ENCODE data around the gene SLC9C1.

The SLC9C1 gene

DNA sequence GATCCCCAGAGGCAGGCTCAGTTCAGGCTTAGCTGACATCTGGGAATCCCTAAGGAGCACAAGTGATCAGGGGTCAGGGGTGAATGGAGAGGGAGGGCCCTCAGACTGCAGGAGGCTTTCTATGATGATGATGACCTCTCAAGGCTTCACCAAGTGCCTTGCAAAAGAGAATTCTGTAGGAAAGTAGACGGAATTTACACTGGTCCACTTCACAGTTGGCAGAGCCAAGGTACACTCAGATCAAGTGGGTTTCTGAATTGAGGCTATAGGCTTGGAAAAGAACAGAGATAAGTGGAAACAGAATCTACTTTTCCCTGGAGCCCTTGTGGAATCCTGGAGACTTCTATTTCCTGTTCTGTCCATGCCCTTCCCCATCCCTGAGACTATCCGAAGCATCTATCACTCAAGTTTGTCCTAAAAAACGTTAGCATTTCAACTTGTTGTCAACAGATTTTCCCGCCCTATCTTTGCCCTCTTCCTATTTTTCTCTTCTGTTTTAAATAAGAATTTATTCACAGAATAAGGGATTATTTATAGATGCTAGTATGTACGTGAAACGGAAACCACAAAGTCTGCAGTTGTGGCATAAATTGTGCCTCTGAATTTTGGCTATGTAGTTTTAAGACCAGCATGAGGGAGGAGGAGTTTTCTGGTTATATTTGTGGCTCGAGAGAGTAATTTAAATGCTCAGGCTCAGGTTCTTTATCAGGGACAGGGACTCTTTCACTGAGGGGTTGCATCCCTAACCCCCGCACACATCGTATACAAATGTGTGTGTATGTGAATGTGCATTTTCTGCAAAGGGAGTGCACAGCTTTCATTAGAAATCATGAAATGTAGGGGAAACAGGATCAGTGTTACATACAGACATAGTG, 173.8 kb downstream of the SLC9C1 start:
- no peak overlapping the region for H3K27ac ChIP-seq (ENCODE audit: low read depth, low read length)
- no peak overlapping the region for H3K9ac ChIP-seq (ENCODE audit: low read depth, low read length)
- 0 out of 2 replicates have a peak, but pooled peaks cover 7% of the 10 kb centered on the region for H3K36me3 ChIP-seq (ENCODE audit: control insufficient read depth, insufficient read depth, low read length)
- peaks cover 6% of the 10 kb centered on the region for H3K4me1 ChIP-seq (ENCODE audit: control insufficient read depth, insufficient read depth, low read length)
- no peak overlapping the region for H3K4me3 ChIP-seq (ENCODE audit: low read depth, low read length)
- H3K27me3 ChIP-seq (ENCODE audit: control insufficient read depth, insufficient read depth, low read length), result no peaks in the 10 kb centered on the region
- H3K9me3 ChIP-seq (ENCODE audit: control insufficient read depth, insufficient read depth, low read length), result no peaks in the 10 kb centered on the region

DNA sequence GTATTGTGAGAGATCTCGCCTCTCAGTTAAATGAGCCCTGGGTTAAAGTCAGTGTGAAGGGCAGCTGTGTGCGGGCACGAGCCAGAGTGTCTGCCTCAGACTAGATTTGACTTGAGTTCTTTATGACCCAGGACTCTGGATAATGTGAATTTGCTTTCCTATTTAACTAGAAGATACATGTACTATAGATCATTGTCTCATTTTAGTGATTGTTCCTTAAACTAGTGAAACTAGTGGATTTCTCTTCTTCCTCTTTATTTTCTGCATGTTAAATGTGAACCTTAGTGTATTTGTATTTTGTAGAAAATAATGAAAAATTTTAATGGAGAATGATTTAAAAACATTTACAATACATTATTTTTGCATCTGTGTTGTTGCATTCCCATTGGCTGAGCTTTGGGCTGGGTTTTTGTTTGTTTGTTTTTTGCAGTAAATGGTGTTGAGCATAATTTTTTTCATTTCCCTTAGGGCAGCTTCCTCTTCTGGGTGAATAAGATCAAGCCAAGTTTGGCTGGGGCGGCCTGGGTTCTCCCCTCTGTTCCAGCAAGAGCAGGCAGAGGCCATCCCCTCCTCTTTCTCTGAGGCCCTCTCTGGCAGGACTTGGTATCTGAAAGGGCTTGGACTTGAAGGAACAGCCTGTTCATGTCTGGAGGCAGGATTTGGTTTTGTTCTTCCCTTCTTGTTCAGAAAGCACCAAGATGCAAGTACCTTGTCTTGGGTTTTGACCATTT, 176.0 kb downstream of the SLC9C1 start:
- no peak overlapping the region for H3K4me3 ChIP-seq (ENCODE audit: low read depth, low read length)
- H3K27ac ChIP-seq (ENCODE audit: low read depth, low read length), result no peak overlapping the region
- H3K27me3 ChIP-seq (ENCODE audit: control insufficient read depth, insufficient read depth, low read length), result no peaks in the 10 kb centered on the region
- no peaks in the 10 kb centered on the region for H3K9me3 ChIP-seq (ENCODE audit: control insufficient read depth, insufficient read depth, low read length)
- no peaks in the 10 kb centered on the region for H3K4me1 ChIP-seq (ENCODE audit: control insufficient read depth, insufficient read depth, low read length)
- H3K9ac ChIP-seq (ENCODE audit: low read depth, low read length), result no peak overlapping the region
- H3K36me3 ChIP-seq (ENCODE audit: control insufficient read depth, insufficient read depth, low read length), result peaks cover 17% of the 10 kb centered on the region; the same call in 1 of the 2 replicates

DNA sequence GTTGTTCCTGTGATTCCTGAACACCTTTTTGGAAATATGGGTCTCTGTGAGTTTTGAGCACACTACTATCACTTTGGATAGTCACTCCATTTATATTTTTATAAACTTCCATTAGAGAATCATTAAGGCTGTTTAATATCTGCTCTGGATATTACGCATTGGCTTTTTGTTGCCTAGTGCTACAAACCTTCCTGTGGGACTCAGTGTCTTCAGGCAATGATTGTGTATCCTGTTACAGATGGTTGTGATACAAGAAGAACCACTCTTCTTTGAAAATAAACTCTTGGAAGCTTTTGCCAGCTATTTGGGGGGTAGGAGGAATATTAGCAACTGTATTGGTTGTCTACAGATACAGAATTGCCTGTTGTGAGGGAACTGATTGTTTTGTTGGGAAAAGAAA, 176.6 kb downstream of the SLC9C1 start:
- Histone ChIP-seq H3K9ac (ENCODE audit: low read depth, low read length) (no peak overlapping the region), H3K4me3 (ENCODE audit: low read depth, low read length) (no peak overlapping the region), H3K27ac (ENCODE audit: low read depth, low read length) (no peak overlapping the region), H3K36me3 (ENCODE audit: control insufficient read depth, insufficient read depth, low read length) (peaks cover 20% of the 10 kb centered on the region; the same call in 1 of the 2 replicates), H3K27me3 (ENCODE audit: control insufficient read depth, insufficient read depth, low read length) (no peaks in the 10 kb centered on the region), H3K4me1 (ENCODE audit: control insufficient read depth, insufficient read depth, low read length) (no peaks in the 10 kb centered on the region), H3K9me3 (ENCODE audit: control insufficient read depth, insufficient read depth, low read length) (no peaks in the 10 kb centered on the region)

DNA sequence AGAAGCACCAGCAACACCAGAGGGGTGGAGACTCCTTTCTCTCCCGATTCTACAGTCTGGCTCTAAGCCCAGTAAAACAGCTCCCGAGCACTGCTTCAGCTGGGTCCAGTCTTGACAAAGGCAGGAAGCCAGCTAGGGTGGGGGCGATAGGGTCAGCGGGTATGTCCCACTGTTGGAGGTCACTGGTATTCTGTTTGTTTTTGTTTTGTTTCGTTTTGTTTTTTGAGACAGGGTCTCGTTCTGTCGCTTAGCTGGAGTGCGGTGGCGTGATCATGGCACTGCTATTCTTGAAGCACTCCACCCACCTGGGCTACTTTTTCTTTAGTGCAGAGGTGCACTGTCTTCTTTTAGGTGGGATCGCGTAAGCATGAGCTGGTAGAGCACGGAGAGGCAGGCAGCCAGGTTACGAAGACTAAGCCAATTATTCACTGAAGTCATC, 177.2 kb downstream of the SLC9C1 start:
- no peak overlapping the region for H3K9ac ChIP-seq (ENCODE audit: low read depth, low read length)

DNA sequence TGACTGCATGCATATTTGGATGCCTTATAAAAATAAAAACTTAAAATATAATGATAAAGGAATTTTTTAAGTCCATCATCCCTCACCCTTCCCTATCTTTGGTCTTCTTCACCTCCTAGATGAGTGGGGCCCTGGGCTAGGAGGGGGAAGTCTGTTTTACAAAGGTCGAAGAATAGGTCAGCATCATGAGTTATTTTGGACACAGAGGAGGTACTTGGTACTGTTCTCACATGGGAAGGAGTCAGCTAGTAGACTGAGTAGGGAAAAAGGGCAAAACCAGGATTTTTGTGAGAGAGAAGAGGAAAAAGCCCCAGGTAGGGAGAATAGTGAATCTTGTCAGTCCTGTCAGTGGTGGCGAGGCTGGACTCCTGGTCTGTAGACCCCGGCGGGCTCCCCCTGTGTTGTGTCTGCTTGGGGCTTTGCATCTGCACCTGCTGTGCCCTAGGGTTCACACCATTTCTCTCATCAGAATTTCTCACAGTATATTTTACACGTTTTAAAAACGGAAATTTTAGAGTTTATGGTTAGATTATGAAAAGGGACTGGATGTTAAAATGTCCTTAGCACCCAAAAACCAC, 178.1 kb downstream of the SLC9C1 start:
- H3K27me3 ChIP-seq (ENCODE audit: control insufficient read depth, insufficient read depth, low read length), result no peaks in the 10 kb centered on the region
- H3K9me3 ChIP-seq (ENCODE audit: control insufficient read depth, insufficient read depth, low read length), result no peaks in the 10 kb centered on the region
- H3K9ac ChIP-seq (ENCODE audit: low read depth, low read length), result no peak overlapping the region
- peaks cover 20% of the 10 kb centered on the region; the same call in 1 of the 2 replicates for H3K36me3 ChIP-seq (ENCODE audit: control insufficient read depth, insufficient read depth, low read length)
- no peaks in the 10 kb centered on the region for H3K4me1 ChIP-seq (ENCODE audit: control insufficient read depth, insufficient read depth, low read length)
- H3K27ac ChIP-seq (ENCODE audit: low read depth, low read length), result no peak overlapping the region
- H3K4me3 ChIP-seq (ENCODE audit: low read depth, low read length), result no peak overlapping the region

More for the DNA sequence above, 177.2 kb downstream of the SLC9C1 start:
- no peak overlapping the region for H3K27ac ChIP-seq (ENCODE audit: low read depth, low read length)
- H3K27me3 ChIP-seq (ENCODE audit: control insufficient read depth, insufficient read depth, low read length), result no peaks in the 10 kb centered on the region
- no peaks in the 10 kb centered on the region for H3K9me3 ChIP-seq (ENCODE audit: control insufficient read depth, insufficient read depth, low read length)
- peaks cover 20% of the 10 kb centered on the region; the same call in 1 of the 2 replicates for H3K36me3 ChIP-seq (ENCODE audit: control insufficient read depth, insufficient read depth, low read length)
- no peak overlapping the region for H3K4me3 ChIP-seq (ENCODE audit: low read depth, low read length)
- H3K4me1 ChIP-seq (ENCODE audit: control insufficient read depth, insufficient read depth, low read length), result no peaks in the 10 kb centered on the region

DNA sequence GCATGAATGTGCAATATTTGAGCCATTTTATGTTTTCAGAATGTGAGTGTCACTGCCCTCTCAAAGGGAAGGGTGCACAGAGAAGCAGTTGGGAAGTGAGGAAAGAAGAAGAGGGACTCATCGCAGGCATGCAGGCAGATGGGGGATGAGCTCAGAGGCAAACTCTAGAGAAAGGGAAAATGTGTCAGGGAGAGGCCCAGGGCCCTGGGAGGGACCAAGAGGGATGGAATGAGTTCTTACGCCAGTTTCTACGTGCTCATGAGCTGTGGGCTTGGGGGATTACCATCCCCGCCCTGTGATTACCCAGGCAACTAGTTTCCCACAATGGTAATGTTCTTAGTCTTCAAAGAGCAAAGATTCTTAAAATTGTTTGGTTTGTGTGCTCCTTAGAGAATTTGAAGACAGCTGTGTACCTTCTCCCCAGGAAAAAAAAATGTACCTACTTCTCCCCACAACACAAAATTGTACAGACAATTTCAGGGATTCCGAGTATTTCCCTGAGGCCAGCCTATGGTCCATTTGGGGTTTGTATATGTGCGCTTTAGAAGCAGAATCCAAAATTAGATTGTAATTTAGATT, 178.8 kb downstream of the SLC9C1 start:
- no peaks in the 10 kb centered on the region for H3K4me1 ChIP-seq (ENCODE audit: control insufficient read depth, insufficient read depth, low read length)
- H3K9me3 ChIP-seq (ENCODE audit: control insufficient read depth, insufficient read depth, low read length), result no peaks in the 10 kb centered on the region
- H3K27ac ChIP-seq (ENCODE audit: low read depth, low read length), result no peak overlapping the region
- H3K9ac ChIP-seq (ENCODE audit: low read depth, low read length), result no peak overlapping the region
- no peaks in the 10 kb centered on the region for H3K27me3 ChIP-seq (ENCODE audit: control insufficient read depth, insufficient read depth, low read length)
- peaks cover 20% of the 10 kb centered on the region; the same call in 1 of the 2 replicates for H3K36me3 ChIP-seq (ENCODE audit: control insufficient read depth, insufficient read depth, low read length)
- H3K4me3 ChIP-seq (ENCODE audit: low read depth, low read length), result no peak overlapping the region

DNA sequence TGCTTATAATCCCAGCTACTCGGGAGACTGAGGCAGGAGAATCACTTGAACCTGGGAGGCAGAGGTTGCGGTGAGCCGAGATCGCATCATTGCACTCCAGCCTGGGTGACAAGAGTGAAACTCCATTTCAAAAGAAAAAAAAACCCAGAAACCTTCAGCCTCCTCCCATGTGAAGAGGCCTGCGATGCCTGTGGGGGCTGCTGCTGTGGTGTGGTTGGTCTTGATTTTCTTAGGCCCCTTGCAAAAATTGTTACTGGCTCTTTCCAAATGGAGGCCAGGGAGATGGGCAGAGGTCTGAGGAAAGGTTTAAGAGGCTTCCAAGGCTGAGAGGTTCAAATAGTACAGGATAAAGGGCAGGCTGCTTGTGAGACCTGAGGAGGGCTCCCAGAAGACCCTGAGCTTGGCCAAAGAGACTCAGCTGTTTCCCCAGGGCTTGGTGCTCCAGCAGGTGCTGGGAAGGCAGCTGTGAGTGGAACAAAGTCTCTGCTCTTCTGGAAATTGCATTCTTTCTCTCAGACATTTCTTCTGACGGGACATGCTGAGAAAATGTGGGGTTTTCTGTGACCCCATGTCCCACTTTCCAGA, 179.3 kb downstream of the SLC9C1 start:
- Histone ChIP-seq H3K27ac (ENCODE audit: low read depth, low read length) (no peak overlapping the region), H3K9me3 (ENCODE audit: control insufficient read depth, insufficient read depth, low read length) (no peaks in the 10 kb centered on the region), H3K4me1 (ENCODE audit: control insufficient read depth, insufficient read depth, low read length) (no peaks in the 10 kb centered on the region), H3K36me3 (ENCODE audit: control insufficient read depth, insufficient read depth, low read length) (peaks cover 22% of the 10 kb centered on the region; the same call in 1 of the 2 replicates), H3K27me3 (ENCODE audit: control insufficient read depth, insufficient read depth, low read length) (no peaks in the 10 kb centered on the region), H3K4me3 (ENCODE audit: low read depth, low read length) (no peak overlapping the region), H3K9ac (ENCODE audit: low read depth, low read length) (no peak overlapping the region)

DNA sequence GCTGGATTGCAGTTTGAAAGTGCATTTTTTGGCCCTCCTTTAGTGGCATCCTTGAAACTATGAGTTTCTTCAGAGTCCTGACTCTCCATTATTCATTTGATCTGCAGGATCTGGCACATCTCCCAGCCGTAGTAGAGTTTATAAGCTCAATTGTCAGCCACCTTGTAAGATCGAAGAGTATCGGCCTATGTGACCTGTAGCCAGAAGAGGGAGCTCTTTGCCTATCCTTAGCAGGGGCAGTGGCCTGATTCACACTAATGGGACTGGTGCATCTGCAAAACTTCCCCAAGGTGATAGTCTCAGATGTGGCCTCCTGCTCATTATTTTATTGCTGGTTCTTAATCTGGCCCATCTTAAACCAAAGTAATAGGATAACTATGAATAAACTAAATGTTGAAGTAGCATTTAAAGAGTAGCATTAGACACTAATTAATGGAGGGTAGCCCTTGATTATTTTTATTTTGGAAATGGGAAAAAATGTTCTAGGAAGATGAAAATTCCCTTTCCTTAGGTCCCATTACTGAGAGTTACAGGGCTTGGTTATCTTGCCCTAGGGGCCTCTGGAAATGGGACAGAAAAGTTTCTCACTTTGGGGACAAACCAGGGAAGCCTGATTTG, 182.1 kb downstream of the SLC9C1 start:
- no peak overlapping the region for H3K9ac ChIP-seq (ENCODE audit: low read depth, low read length)
- no peaks in the 10 kb centered on the region for H3K27me3 ChIP-seq (ENCODE audit: control insufficient read depth, insufficient read depth, low read length)
- H3K4me1 ChIP-seq (ENCODE audit: control insufficient read depth, insufficient read depth, low read length), result no peaks in the 10 kb centered on the region
- H3K36me3 ChIP-seq (ENCODE audit: control insufficient read depth, insufficient read depth, low read length), result peaks cover 20% of the 10 kb centered on the region
- H3K4me3 ChIP-seq (ENCODE audit: low read depth, low read length), result no peak overlapping the region
- H3K27ac ChIP-seq (ENCODE audit: low read depth, low read length), result no peak overlapping the region
- H3K9me3 ChIP-seq (ENCODE audit: control insufficient read depth, insufficient read depth, low read length), result no peaks in the 10 kb centered on the region

DNA sequence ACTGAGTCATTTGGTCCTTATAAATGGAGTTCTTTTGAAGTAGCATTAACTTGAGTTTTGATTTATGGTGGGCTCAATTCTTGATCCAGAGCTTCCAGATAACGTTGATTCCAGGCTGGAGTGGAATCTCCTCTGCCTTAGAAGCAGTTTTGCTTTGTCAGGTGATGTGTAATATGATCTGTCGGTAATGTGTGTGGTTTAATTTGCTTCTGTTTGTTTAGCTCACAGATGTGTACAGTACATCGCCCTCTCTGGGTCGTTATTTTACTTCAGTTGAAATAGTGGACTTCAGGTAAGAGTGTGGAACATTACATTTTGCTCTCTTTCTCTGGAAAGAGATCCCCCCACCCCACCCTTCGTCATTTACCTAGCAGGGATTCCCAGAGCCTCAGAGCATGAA, 184.7 kb downstream of the SLC9C1 start:
- no peaks in the 10 kb centered on the region for H3K9me3 ChIP-seq (ENCODE audit: control insufficient read depth, insufficient read depth, low read length)
- no peaks in the 10 kb centered on the region for H3K27me3 ChIP-seq (ENCODE audit: control insufficient read depth, insufficient read depth, low read length)
- H3K4me3 ChIP-seq (ENCODE audit: low read depth, low read length), result no peak overlapping the region
- H3K9ac ChIP-seq (ENCODE audit: low read depth, low read length), result no peak overlapping the region
- no peaks in the 10 kb centered on the region for H3K4me1 ChIP-seq (ENCODE audit: control insufficient read depth, insufficient read depth, low read length)
- no peak overlapping the region for H3K27ac ChIP-seq (ENCODE audit: low read depth, low read length)
- H3K36me3 ChIP-seq (ENCODE audit: control insufficient read depth, insufficient read depth, low read length), result peaks cover 26% of the 10 kb centered on the region

DNA sequence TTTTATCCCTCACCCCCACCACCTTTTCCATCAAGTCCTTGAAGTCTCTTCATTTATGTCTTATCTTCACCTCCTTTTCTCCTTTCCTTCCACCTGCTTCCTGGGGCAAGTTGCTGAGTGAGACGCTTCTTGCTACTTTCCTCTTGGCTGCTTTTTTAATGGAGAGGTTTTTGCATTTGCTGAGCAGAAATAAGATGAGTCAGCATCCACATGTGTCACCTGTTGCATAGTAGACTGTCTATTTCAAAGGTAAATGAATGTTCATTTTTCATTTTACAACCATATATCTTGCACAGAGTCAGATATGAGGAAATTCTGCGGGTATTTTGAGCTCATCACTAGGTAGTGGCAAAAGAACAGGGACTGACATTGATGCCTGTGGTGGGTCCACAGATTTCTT, 189.2 kb downstream of the SLC9C1 start:
- H3K9me3 ChIP-seq (ENCODE audit: control insufficient read depth, insufficient read depth, low read length), result no peaks in the 10 kb centered on the region
- no peaks in the 10 kb centered on the region for H3K27me3 ChIP-seq (ENCODE audit: control insufficient read depth, insufficient read depth, low read length)
- H3K9ac ChIP-seq (ENCODE audit: low read depth, low read length), result no peak overlapping the region
- peaks cover 19% of the 10 kb centered on the region for H3K36me3 ChIP-seq (ENCODE audit: control insufficient read depth, insufficient read depth, low read length)
- H3K4me3 ChIP-seq (ENCODE audit: low read depth, low read length), result no peak overlapping the region
- H3K4me1 ChIP-seq (ENCODE audit: control insufficient read depth, insufficient read depth, low read length), result no peaks in the 10 kb centered on the region; the same call in 1 of the 2 replicates
- no peak overlapping the region for H3K27ac ChIP-seq (ENCODE audit: low read depth, low read length)
